ENCODE measurements around the gene CEPT1.

The CEPT1 gene

GRCh38 chr1:111147948-111148347 lies 7.9 kb downstream of the CEPT1 start:
- DNase-seq (ENCODE audit: low spot score): no peak

- no peak for DNase-seq (ENCODE audit: low spot score)
Measured at GRCh38 chr1:111148376-111148881, 8.4 kb downstream of the CEPT1 start.

- DNase-seq (ENCODE audit: low spot score): no peak
Measured at GRCh38 chr1:111151838-111152237, 11.8 kb downstream of the CEPT1 start.

GRCh38 chr1:111154021-111154999 lies 14.3 kb downstream of the CEPT1 start:
- DNase-seq (ENCODE audit: low spot score): no peak

- DNase-seq (ENCODE audit: low spot score): no peak
Measured at GRCh38 chr1:111157431-111157830, 17.4 kb downstream of the CEPT1 start.

GRCh38 chr1:111161843-111162487 lies 21.9 kb downstream of the CEPT1 start:
- DNase-seq (ENCODE audit: low spot score): no peak

- DNase-seq (ENCODE audit: low spot score): no peak
Measured at GRCh38 chr1:111162488-111162880, 22.5 kb downstream of the CEPT1 start.

- no peak for DNase-seq (ENCODE audit: low spot score)
Measured at GRCh38 chr1:111163363-111163762, 23.3 kb downstream of the CEPT1 start.

- DNase-seq (ENCODE audit: low spot score): no peak
Measured at GRCh38 chr1:111164151-111164550, 24.1 kb downstream of the CEPT1 start.

GRCh38 chr1:111172463-111172862 lies 32.4 kb downstream of the CEPT1 start:
- DNase-seq (ENCODE audit: low spot score): no peak

GRCh38 chr1:111174070-111174469 lies 34.0 kb downstream of the CEPT1 start:
- no peak for DNase-seq (ENCODE audit: low spot score)

GRCh38 chr1:111175349-111175748 lies 35.3 kb downstream of the CEPT1 start:
- no peak for DNase-seq (ENCODE audit: low spot score)

- no peak for DNase-seq (ENCODE audit: low spot score)
Measured at GRCh38 chr1:111176678-111177077, 36.7 kb downstream of the CEPT1 start.

GRCh38 chr1:111179968-111180533 lies 40.0 kb downstream of the CEPT1 start:
- no peak for DNase-seq (ENCODE audit: low spot score)

GRCh38 chr1:111182052-111182451 lies 42.0 kb downstream of the CEPT1 start:
- no peak for DNase-seq (ENCODE audit: low spot score)

GRCh38 chr1:111183308-111184069 lies 43.5 kb downstream of the CEPT1 start:
- DNase-seq (ENCODE audit: low spot score): no peak

GRCh38 chr1:111184663-111185062 lies 44.6 kb downstream of the CEPT1 start:
- no peak for DNase-seq (ENCODE audit: low spot score)

- no peak for DNase-seq (ENCODE audit: low spot score)
Measured at GRCh38 chr1:111190931-111191451, 51.0 kb downstream of the CEPT1 start.

- no peak for DNase-seq (ENCODE audit: low spot score)
Measured at GRCh38 chr1:111191496-111191895, 51.5 kb downstream of the CEPT1 start.

- DNase-seq (ENCODE audit: low spot score): no peak
Measured at GRCh38 chr1:111192074-111192473, 52.1 kb downstream of the CEPT1 start.

GRCh38 chr1:111192658-111193519 lies 52.9 kb downstream of the CEPT1 start:
- peak; percentile 21 for DNase-seq (ENCODE audit: low spot score)

Measured in putamen (tissue), 1 donor.